NCI-H1048 (cell line): ENCODE results near the gene PSMB2.

Source experiments
- DNase-seq: peaks from one replicate; lab custom pipeline; 2025; lab: John Stamatoyannopoulos, UW

The PSMB2 gene

DNA sequence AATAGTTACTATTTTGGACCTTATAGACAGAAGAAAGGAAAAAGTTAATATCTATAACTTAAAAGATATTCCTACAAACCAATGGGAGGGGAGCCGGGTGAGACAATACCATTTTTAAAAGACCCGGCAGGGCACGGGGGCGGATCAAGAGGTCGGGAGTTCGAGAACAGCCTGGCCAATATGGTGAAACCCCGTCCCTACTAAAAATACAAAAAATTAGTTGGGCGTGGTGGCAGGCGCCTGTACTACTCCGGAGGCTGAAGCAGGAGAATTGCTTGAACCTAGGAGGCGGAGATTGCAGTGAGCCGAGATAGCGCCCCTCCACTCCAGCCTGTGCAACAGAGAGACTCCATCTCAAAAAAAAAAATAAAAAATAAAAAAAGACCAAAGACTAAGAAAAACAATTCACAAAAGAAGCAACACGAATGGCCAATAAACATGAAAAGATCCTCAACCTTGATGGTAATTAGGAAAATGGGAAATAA is 1.2 kb upstream of the PSMB2 start:
- no peak for DNase-seq

DNA sequence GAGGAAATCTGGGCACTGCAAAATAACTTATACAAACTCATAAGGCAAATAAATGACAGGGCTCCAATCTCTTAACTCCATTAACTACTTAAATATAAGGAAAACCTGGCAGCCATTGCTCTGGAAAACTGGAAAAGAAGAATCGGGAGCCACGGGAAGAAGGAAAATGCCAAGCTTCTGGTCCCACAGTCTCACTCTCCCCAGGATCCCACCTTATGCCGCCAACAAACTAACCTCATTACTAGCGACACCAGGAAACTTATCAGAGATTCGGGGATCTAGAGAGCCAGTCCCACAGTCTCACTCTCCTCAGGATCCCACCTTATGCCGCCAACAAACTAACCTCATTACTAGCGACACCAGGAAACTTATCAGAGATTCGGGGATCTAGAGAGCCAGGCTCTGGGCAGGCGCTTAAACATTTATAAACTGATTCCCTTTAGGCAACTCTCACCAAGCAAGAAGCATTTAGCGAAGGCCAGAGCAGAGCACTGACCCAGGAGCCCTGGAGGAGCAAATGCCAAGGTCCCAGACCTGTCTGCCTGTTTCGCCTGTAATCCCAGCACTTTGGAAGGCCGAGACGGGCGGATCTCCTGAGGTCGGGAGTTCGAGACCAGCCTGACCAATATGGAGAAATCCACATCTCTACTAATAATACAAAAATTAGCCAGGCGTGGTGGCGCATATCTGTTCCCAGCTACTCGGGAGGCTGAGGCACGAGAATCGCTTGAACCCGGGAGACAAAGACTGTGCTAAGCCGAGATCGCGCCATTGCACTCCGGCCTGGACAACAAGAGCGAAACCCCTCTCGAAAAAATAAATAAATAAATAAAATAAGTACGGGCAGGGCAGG is 720 bp downstream of the PSMB2 start:
- DNase-seq: no peak

DNA sequence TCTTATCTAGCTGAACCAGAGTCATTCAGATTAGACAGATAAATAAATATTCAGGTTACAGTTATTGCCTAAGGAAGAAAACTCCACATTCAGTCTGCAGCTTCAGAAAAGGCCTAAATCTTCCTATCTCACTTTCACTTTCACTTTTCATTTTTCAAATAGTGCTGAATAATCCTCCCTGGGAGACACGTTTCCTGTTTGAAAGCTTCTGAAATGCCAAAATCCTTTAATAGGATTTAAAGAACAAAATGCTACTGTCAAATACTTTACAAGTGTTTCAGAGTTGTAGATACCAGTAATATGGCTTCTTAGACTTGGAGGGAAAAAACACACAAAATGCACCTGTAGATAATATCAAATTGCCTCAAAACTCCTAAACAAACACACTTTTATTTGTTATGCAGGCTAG is 3.9 kb downstream of the PSMB2 start:
- DNase-seq: no peak

DNA sequence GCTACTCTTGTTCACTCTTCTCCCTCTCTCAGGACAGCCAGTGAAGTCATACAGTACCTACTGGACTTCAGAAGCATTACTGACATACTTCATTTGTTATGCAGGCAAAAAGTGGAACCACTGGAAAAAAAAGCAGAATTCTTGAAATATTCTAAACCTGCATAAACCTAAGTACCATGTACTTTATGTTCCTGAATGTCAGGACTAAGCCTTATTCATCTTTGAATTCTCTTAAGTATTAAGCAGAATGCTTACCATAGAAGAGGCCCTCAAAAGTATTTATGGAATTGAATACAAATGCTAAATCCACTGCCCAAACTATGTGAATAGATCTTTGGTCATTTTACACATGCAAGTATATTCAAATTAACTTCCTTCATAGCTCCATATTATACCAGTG is 7.8 kb downstream of the PSMB2 start:
- no peak for DNase-seq

DNA sequence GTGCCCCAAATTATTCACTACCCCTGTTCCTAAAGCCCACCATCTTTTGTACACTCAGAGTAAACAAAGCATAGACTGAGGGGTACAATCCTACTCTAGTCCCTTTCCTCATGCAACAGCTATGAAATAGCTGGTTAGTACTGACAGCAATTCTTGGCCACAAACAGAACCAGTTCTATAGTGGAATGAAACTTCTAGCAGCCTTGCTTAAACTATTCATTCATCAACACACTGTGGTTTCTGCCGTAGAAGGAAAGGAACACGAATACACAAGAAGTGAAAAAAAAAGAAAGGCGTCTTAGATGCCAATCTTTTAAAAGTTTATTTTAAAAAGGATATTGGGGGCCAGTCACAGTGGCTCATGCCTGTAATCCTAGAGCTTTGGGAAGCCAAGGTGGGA is 9.9 kb downstream of the PSMB2 start:
- DNase-seq: no peak

DNA sequence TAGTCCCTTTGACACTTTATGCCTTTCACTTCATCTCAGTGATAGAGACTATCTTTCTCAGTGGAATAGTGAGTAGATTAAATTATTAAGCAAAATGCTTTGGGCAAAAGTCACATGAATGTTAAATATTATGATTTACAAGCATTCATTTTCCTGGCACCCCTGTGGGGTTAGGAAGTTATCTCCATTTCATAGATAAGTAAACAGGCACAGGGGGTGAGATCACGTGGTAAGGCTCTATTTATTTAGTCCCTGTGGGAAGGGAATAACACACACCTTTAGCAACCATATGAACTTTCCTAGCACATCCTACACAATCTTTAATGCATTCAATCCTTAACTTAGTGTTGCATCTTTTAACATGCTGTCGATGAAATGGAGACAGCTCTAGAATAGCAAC is 12.3 kb downstream of the PSMB2 start:
- DNase-seq: no peak

DNA sequence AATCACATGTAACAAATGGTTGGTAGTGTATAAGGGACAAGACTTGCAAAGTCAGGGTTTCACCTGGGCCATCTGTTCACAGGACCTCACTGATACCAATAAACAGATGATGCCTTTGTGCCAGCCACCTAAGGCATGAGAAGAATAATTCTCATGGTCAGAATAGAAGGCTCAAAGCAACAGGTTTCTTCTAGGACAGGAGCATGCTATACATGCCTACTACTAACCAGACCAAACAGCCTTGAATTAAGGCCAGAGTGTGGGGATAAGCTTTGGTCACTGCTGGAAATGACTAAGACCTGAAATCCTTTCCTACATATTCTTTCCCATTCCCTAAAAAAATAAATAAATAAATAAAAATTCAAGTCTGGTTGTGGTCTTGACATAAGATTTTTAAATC is 17.5 kb downstream of the PSMB2 start:
- no peak for DNase-seq

DNA sequence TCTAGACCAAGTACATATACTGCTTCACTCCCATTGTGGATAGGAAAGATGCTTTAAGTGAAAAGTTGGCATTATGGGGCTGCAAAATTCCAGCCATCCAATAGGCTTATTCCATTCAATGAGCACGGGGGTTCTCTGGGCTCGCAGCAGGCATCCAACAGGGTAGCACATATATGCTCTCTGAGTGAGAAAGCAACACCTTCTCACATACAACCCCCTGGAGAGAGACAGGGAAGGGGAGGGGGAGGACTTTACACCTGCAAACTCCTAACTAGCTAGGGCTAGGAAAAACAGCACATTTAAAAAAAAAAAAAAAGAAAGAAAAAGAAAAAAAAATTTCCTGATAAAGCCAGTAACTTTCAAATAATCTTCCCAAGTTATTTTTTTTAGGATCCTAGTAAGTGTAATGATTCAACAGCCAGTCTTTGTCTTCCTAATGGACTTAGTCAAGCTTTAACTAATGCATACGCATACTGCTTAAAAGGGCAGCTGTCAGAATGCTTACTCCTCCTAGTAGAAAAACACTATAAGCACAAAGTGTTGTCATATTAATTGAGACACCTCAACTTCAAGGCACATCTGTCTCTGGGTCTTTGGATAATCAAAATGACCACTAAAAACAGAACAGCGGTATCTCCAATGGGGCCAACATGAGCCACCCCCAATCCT is 18.7 kb downstream of the PSMB2 start:
- DNase-seq: no peak

DNA sequence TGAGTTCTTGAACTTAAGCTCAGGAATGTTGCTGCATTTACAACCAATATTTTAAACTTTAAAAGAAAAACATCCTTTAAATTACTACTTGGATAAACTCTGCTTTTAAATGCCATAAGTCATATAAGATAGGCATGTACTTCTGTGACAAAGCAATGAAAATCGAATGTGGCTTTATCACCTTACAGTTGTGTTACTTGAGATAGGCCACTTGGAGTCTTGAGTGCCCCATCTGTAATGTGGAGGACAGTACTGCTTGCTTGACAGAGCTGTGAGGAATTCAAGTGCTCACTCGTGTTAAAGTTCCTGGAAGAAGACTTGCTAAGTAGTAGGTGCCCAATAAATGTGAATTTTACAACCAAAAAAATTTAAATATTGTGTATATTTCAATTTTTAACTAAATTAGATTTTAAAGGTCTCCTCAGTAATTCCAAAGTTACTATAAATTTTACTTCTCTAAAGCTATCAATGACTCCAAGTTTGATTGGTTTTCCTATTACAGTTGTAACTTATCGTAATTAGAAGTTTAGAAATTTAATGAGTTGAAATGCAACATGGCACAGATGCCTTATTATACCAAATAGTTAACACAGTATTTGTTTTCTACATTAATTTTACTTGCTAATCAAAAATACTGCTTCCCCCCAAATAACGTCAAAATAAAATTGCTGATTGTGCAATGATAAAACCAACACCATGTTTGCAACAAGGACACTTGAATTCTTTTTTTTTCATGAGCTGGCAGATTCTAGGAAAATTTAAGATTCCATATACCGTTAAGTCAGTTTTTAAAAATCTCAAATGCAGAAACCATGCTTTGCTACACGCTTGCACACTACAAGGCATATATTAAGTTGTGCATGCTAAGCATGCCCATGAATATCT is 21.8 kb downstream of the PSMB2 start:
- DNase-seq: no peak

DNA sequence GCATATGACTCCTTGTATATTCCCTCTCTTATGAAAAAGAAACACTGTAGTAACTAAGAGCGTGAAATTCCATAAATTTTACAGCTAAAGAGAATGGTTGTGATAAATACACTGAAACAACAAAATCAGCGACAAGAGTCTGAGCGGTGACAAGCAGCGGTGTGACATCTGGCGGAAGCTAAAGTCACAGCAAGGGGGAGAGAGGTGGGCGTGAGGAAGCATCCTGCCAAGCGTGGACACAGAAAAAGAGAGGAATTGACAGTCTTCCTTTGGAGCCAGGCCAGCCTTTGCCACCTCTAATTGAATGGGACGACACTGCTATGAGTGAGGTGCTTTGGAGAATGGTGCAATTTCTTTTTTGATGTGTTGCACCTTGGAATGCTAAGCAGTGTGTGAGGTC is 25.9 kb downstream of the PSMB2 start:
- no peak for DNase-seq

DNA sequence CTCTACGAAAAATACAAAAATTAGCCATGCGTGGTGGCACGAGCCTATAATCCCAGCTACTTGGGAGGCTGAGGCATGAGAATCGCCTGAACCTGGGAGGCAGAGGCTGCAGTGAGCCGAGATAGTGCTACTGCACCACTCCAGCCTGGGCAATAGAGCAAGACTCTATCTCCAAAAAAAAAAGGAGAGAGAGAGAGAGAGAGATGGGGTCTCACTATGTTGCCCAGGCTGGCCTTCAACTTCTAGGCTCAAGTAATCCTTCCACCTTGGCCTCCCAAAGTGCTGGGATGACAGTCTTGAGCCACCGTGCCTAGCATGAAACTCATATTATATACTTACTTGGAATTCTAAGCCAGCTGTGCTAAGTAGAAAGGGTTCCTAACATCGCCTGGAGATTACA is 29.7 kb downstream of the PSMB2 start:
- DNase-seq: no peak

DNA sequence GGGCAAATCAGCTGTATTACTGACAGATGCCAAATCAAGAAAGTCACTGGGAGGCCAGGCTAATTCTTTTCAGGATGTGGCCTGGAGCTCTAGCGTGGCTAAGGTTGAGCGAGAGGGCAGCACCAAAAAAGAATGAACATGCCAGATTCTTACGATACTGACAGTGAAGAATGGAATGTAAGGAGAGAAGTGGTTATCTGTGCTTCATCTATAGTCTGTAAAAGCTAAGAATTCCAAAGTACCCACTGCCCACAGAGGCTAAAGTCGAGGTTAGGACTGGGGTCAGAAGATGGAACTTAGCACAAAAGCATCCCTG is 35.5 kb downstream of the PSMB2 start:
- DNase-seq: no peak

DNA sequence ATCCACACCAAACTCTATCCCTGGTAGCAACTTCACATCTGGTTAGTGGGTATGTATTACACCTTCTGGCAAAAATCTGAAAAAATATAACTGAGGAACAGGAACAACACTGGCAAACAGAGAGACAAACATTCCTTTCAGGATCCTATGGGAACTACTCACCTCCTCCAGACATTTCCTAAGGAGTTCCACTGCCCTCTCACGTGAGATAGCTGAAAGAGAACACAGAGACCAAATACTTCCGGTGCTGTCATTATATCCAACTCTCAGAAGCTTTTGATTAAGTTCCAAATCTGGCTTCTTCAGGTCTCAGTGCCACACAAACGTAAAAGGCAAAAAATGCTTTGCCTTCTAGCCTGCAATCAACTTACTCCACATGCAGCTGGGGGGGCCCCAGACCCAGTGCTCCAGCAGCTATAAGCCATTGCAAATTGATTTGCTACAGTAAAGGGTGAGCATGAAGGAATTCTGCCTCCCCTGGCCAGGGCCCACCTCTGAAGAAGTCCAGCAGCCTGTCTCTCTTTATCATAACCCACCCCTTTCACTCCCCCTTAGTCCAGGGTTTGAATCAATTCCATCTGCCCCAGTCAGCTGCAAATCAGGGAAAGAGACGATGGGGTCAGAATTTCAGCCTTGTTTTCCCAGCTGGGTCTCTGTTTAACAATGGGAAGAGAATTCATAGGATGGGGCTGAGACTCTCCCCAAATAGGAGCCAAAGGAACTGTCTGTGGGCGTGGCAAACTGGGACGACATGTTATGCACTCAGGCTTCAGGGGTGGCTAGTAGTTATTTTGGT is 36.1 kb downstream of the PSMB2 start:
- no peak for DNase-seq

DNA sequence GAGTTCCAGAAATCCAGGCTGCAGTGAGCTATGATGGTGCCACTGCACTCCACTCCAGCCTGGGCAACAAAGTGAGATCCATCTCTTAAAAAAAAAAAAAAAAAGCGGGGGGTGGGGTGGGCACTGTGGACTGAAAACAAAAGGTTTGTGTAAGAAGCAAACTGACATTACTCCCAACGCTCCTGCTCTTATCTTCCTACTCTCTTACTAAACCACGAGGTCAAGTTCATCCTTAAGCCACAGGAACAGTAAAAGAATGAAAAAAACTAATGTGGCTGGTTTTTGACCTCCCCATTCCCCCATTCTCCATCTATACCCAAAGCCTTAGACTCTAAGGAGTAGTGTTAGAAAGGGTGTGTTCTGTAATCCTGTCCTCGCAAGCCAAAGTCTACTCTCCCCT is 37.4 kb downstream of the PSMB2 start:
- no peak for DNase-seq

DNA sequence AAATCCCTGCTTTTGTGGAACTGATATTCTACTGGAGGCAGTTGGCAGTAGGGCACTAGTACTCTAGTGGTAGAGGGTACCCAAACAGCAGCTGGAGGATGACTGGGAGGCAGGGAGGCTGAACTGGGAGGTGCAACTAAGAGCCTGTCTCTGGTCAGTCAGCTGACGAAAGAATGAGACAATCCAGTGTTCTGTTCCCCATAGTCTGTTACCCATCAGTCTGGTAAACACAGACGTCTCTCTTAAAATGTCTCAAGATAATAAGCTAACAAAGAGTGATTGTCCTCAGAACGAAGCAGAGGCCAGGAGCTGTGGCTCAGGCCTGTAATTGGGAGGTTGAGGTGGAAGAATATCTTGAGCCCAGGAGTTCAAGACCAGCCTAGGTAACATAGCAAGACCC is 37.9 kb downstream of the PSMB2 start:
- DNase-seq: no peak

DNA sequence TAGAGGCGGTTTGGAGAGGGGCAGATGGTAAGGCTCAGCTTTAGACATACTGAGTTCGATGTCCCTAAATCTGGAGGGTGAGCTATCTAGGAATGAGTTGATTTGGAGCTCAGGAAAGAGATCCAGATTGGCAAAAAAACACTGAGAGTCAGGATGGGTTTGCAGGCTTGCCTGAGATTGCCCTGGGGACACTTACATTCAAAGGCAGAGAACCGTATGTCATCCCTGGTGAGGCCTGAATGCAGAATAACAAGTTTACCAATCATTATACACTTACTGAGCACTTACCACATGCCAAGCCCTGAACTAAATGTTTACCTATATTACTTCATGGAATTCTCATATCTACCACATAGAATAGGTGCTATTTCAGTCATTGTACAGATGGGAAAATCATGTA is 40.7 kb downstream of the PSMB2 start:
- no peak for DNase-seq

DNA sequence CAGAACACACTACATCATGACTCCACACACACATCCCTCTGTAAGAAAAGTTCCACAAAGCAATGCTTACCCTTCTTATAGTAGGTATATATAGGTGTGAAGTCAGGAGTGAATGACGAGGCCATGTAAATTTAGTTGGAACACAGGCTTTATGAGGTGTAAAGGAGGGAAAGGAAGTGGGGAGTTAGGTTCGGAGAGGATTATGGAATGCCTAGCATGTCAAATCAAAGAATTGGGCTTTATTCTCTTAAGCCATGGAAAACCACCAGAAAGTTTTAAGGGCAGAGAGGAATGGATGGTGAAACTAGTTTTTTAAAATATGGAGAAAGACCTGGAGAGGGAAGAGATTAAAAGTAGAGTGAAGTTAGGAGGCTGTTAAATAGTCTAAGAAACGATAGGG is 41.9 kb downstream of the PSMB2 start:
- DNase-seq: no peak

DNA sequence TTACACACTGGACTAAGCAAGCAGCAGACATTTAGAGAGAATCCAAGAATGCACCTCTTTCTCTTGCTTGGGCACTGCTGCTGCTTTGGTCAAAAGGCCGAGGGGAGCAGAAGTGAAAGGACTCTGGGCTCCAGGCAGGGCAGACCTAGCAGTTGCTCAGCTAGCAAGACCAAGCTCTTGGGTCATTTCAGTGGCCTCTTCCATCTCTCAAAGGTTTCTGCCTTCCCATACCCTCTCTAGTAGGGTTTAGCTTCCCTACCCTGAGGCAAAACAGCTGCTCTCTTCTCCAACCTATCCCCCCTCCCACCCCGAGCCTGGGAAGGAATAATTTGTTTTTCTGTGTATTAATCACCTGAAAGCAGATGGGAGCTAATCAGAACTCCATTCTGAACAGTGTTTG is 42.4 kb downstream of the PSMB2 start:
- no peak for DNase-seq

DNA sequence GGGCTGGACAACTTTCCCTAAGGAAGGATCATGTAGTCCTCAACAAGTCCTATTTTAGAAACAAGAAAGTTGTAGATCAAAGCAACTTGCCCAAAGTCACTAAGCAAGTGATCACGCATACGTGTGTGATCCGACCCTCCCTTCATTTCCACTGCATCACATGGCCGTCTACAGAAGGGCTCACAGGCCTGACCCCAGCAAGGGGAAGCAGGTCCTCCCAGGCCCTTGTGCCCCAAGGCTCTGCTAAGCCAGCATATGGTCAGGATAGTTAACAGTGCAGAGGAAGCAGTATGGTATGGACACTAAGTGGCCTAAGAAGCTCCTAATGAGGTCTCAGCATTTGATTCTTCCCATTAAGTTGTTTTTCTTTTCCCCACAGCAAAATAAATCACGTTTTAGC is 43.5 kb downstream of the PSMB2 start:
- no peak for DNase-seq

DNA sequence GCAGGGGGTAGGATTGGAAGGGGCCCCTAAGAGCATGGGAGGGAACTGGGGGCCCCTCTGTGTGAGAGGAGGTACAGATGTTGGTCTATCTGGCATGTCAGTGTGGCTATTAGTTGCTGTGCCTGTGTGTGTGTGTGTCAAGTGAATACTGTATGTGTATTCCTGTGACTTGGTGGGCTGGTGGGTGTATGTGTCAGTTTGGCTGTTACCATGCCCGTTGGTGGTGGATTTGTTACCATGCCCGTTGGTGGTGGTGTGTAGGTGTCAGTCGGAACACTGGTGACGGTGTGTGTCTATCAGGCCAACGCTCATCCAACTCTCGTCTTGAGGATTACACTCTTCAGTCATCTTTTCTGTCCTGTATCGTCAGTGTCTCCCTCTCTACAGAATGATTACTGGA is 45.6 kb downstream of the PSMB2 start:
- no peak for DNase-seq

DNA sequence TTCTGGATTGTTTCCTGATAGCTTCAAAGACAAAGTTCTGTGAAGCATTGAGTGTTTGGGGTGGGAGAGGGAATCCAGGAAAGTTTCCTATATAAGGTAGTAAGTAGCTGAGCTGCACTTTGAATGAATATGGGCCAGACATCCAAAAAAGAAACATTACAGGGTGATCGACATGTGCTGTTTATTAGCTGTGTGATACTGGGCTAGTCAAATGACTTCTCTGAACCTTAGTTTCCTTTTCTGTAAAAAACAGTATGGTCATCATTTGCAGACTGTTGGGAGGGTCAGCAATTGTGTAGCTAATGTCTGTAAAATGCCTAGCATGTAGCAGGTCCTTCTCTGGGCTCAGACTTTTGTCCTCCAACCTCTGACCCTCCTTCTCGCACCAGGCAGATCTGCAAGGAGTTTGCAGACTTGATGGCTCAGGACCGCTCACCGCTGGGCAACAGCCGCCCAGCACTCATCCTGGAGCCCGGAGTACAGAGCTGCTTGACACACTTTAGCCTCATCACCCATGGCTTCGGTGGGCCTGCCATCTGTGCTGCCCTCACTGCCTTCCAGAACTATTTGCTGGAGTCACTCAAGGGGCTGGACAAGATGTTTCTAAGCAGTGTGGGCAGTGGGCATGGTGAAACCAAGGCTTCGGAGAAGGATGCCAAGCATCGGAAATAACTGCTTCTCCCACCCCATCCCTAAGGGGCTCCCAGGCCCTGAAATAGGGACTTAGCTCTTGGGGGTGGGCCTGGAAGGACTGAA is 47.1 kb downstream of the PSMB2 start:
- DNase-seq: no peak
